Colon (tissue), 2 donors: Measurements from ENCODE around the gene RNF220.

Experiments
- FAIRE-seq: peaks from 2 replicates; lab custom pipeline; 2012; peaks lifted over from hg19 to GRCh38; lab: Jason Lieb, UNC
- donor health status: control.
- donor health status: control.

The RNF220 gene

GRCh38 chr1:44405031-44405797, at the start of gene RNF220:
Gene RNF220, plus strand, starts transcription at chr1:44405255.
- no peak for FAIRE-seq

GRCh38 chr1:44355582-44356305, 49.3 kb upstream of the RNF220 start:
- no peak for FAIRE-seq

GRCh38 chr1:44357710-44358109, 47.3 kb upstream of the RNF220 start:
- FAIRE-seq, result no peak

DNA sequence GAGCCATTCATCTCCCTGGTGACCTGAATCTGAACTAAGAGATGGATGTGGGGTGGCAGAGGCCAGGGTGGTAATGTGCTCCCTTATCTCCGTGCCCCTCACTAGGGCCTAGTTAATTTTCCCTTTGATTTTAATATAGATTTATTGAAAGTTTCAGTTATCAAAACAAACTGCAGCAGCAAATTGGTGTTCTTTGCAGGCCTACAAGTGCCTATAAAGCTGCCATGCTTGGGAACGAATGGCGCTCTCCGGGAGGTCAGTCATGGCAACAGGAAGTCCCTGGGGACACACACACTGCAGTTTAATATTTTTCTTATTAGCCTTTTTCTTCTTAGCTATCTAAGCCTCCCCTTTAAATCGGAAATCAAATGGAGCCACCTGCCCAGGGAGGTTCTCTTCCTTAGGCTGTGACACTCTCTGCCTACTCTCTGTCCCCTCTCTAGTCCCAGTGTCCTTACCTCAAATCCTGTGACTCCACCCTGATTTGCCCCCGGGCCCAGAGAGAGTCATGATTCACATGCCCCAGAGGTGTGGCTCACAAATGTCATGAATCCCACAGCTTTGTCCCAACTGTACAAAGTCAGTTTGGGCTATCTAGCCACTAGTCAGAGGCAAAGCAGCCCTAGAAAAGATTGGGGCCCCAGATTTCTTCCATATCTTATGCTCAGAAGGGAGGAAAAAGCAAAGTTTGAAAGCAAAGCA, 45.7 kb upstream of the RNF220 start:
- FAIRE-seq, result no peak

- no peak for FAIRE-seq
Observed at GRCh38 chr1:44361478-44361877, 43.6 kb upstream of the RNF220 start.

- no peak for FAIRE-seq
Observed at GRCh38 chr1:44366371-44366975, 38.6 kb upstream of the RNF220 start.

GRCh38 chr1:44367944-44368343, 37.1 kb upstream of the RNF220 start:
- FAIRE-seq, result no peak

GRCh38 chr1:44368471-44369151, 36.4 kb upstream of the RNF220 start:
- no peak for FAIRE-seq

DNA sequence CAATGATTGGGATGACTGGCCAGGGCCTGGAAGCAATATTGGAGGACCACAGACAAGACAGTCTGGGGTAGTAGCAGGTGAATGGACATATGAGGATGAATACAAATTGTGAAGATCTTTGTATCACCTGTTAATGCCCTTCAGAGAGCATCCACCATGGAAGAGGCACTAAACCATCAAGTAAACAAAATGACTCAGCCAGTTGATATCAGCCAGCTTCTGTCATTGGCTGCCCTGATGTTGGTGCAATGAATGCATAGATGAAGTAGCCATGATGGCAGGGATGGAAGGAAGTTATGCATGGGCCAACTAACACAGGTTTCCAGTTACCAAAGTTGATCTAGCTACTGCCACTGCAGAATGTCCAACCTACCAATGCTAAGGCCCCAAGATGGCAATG, 33.8 kb upstream of the RNF220 start:
- no peak for FAIRE-seq

GRCh38 chr1:44375547-44375946, 29.5 kb upstream of the RNF220 start:
- FAIRE-seq, result no peak

DNA sequence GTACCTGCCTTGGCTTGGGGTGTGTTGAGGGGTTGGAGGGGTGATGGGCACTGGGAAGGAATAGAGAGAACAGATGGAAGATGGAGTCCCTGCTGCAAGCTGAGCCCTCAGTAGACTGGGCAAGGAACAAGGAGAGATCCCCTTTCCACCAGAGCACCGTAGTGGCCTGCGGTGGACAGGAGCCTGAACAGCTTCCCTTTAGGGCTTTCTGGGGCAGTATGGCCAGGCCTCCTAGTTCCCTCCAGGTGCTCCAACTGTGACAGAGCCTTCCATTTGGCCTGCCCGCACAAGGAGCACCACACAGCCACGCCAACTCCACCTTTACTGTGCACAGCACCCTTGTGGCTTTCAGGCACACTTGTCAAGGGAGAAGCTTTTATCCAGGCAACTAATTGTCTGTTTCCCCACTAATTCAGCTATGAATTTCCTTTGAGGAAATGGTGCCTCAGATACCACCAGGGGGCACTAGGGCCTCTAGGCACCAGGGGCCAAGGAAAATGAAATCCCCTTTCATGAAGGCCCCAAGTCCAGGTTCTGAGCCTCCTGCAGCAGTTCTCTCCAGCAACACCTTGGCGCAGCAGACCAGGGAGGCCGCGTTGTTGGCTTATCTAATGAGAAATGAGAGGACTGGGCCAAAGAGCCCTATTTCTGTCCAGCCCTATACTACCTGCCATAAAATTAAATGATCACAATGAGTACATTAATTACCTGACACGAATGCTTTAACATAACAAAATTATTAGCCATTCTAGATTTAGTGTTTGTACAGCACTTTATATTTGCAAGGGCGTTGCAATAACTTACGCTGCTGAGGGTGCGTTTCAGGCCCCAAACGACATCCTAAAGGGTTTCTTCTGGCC, 26.9 kb upstream of the RNF220 start:
- no peak for FAIRE-seq

DNA sequence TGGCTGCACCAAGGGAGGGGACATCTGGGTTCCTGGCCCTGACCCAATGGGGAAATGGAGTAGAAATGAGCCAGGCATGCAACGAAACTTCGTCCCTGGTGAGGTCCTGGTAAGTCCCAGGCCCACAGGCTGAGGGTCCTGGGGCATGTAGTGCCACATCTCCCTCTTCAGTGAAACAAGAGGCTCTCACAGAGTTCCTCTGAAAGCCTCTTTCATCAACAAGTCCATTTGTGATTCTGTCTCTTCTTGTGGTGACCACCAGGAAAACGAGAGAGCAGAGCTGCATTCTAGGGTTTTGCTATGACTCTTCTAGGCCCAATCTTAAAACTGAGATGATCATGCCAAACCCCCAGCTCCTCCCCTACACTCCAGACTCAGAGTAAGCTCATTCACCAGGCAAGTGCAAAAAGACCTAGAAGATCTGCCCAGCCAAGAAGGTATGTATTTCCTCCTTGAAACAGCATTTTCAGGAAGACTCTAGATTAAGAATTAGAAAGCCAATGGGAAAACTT, 24.3 kb upstream of the RNF220 start:
- no peak for FAIRE-seq

- no peak for FAIRE-seq
Observed at GRCh38 chr1:44388551-44388950, 16.5 kb upstream of the RNF220 start.

GRCh38 chr1:44389437-44389836, 15.6 kb upstream of the RNF220 start:
- no peak for FAIRE-seq

GRCh38 chr1:44390277-44390676, 14.8 kb upstream of the RNF220 start:
- FAIRE-seq, result no peak

- FAIRE-seq, result no peak
Observed at GRCh38 chr1:44401256-44402228, 3.5 kb upstream of the RNF220 start.

- FAIRE-seq, result no peak
Observed at GRCh38 chr1:44405798-44406736, 1.0 kb downstream of the RNF220 start.

- FAIRE-seq, result no peak
Observed at GRCh38 chr1:44406737-44407429, 1.8 kb downstream of the RNF220 start.
